Calu3 (cell line): Measurements from ENCODE around the gene PPFIBP1. TPM values are rescaled to one million over a fixed set of nuclear protein-coding genes. Genes with fewer than 3 reads are reported as not detected.

Experiments
- BruUV-seq: library from RNA; stranded (reverse); fragments of 400-500 nt; replicated peaks from 2 replicates; lab custom pipeline; 2021; lab: Mats Ljungman, UMichigan
- CTCF ChIA-PET: fragments of 300-600 bp; sonication (Branson Sonifier 250); formaldehyde crosslinking; loops from one replicate; lab custom pipeline; 2022; ENCODE audit warnings: antibody characterized with exemption; lab: Charles Lee
- DNase-seq: peaks from one replicate; pipeline ENCODE4 v3.0.0; 2022
- H3K27ac Mint-ChIP-seq: one replicate; pipeline ENCODE4 v1.8.0; 2022; ENCODE audit warnings: mixed read lengths; ENCODE audit not compliant: unreplicated experiment
- H3K27me3 Mint-ChIP-seq: one replicate; pipeline ENCODE4 v1.8.0; 2022; ENCODE audit warnings: mixed read lengths; ENCODE audit not compliant: unreplicated experiment
- H3K36me3 Mint-ChIP-seq: one replicate; pipeline ENCODE4 v1.8.0; 2022; ENCODE audit warnings: mild to moderate bottlenecking, moderate library complexity, mixed read lengths; ENCODE audit not compliant: insufficient read depth, unreplicated experiment
- H3K4me1 Mint-ChIP-seq: one replicate; pipeline ENCODE4 v1.8.0; 2022; ENCODE audit warnings: mild to moderate bottlenecking, low read depth, mixed read lengths; ENCODE audit not compliant: unreplicated experiment
- H3K4me3 Mint-ChIP-seq: one replicate; pipeline ENCODE4 v1.8.0; 2022; ENCODE audit warnings: mild to moderate bottlenecking, low read depth, moderate library complexity, mixed read lengths; ENCODE audit not compliant: unreplicated experiment
- H3K9me3 Mint-ChIP-seq: one replicate; pipeline ENCODE4 v1.8.0; 2022; ENCODE audit warnings: low read depth, mixed read lengths; ENCODE audit not compliant: unreplicated experiment
- CTCF ChIP-seq: fragments of 200-600 bp; IDR thresholded peaks from one replicate; pipeline ENCODE4 v1.8.0; 2022; ENCODE audit warnings: antibody characterized with exemption; ENCODE audit not compliant: unreplicated experiment
- intact Hi-C: fragments of 100-400 bp; cut with micrococcal nuclease; formaldehyde crosslinking; loops from one replicate; pipeline ENCODE4 v1.10.0; 2022; ENCODE audit not compliant: unreplicated experiment
- total RNA-seq: library from RNA; stranded (reverse); gene quantifications from 2 replicates; pipeline ENCODE4 v1.2.3, GENCODE V29; 2022

PPFIBP1 gene
- total RNA-seq, 1 experiment from 2014 or later: 58.7 TPM

GRCh38 chr12:27711967-27712366 lies 188.0 kb downstream of the PPFIBP1 start:
- Mint-ChIP-seq H3K4me3 (peak overlapping the region; percentile 99), H3K4me1 (peaks cover 26% of the 10 kb centered on the region), H3K27ac (peak overlapping the region; percentile 94), H3K9me3 (no peaks in the 10 kb centered on the region), H3K36me3 (peaks cover 24% of the 10 kb centered on the region), H3K27me3 (no peaks in the 10 kb centered on the region)
- CTCF ChIA-PET: interaction anchor here (0.6 kb wide), 1 partner anchor 15 kb away, joined by 4 read pairs; no protein-coding TSS in a partner anchor
- intact Hi-C loops: no loop called here
- no TSS peak for BruUV-seq
- TF ChIP-seq CTCF: no peak
- no peak for DNase-seq

- BruUV-seq: no TSS peak
- CTCF ChIA-PET: interaction anchor here (0.8 kb wide), 1 partner anchor 461 kb away, joined by 4 read pairs; no protein-coding TSS in a partner anchor
- peaks cover 32% of the 10 kb centered on the region for H3K36me3 Mint-ChIP-seq
Observed at GRCh38 chr12:27723212-27723611, 199.2 kb downstream of the PPFIBP1 start.

GRCh38 chr12:27730097-27730588 lies 206.1 kb downstream of the PPFIBP1 start:
- H3K9me3 Mint-ChIP-seq: no peaks in the 10 kb centered on the region
- H3K4me1 Mint-ChIP-seq: no peaks in the 10 kb centered on the region
- TF ChIP-seq CTCF: no peak
- intact Hi-C loops: loop anchor here (5.0 kb wide), 3 partner anchors 442 to 1267 kb away; no protein-coding TSS in a partner anchor
- no peak for DNase-seq
- H3K27me3 Mint-ChIP-seq: no peaks in the 10 kb centered on the region
- peaks cover 33% of the 10 kb centered on the region for H3K36me3 Mint-ChIP-seq
- no peak overlapping the region for H3K4me3 Mint-ChIP-seq
- no TSS peak for BruUV-seq
- H3K27ac Mint-ChIP-seq: no peak overlapping the region
- CTCF ChIA-PET: no interaction called here

More at GRCh38 chr12:27723212-27723611, 199.2 kb downstream of the PPFIBP1 start:
- Mint-ChIP-seq H3K27ac (no peak overlapping the region), H3K9me3 (no peaks in the 10 kb centered on the region), H3K4me1 (no peaks in the 10 kb centered on the region), H3K4me3 (no peak overlapping the region), H3K27me3 (no peaks in the 10 kb centered on the region)
- no peak for DNase-seq
- intact Hi-C loops: no loop called here
- no peak for TF ChIP-seq CTCF

GRCh38 chr12:27732281-27732680 lies 208.3 kb downstream of the PPFIBP1 start:
- no peaks in the 10 kb centered on the region for H3K4me1 Mint-ChIP-seq
- H3K4me3 Mint-ChIP-seq: no peak overlapping the region
- no peak overlapping the region for H3K27ac Mint-ChIP-seq
- peak; percentile 21 for TF ChIP-seq CTCF
- BruUV-seq: no TSS peak
- peaks cover 18% of the 10 kb centered on the region for H3K36me3 Mint-ChIP-seq
- intact Hi-C loops: loop anchor here (2.0 to 5.0 kb wide), 4 partner anchors 89 to 1265 kb away; no protein-coding TSS in a partner anchor
- no peaks in the 10 kb centered on the region for H3K9me3 Mint-ChIP-seq
- DNase-seq: peak; percentile 31
- no peaks in the 10 kb centered on the region for H3K27me3 Mint-ChIP-seq
- CTCF ChIA-PET: interaction anchor here (0.6 kb wide), 2 partner anchors 47 to 140 kb away, joined by 3 read pairs; no protein-coding TSS in a partner anchor
